HK-2 (cell line): ENCODE measurements around the gene EDA.
"Not testable (repeated sequence)": the region's sequence is repeated elsewhere in the genome, so short reads cannot be mapped to it uniquely, and the experiment has no call there.

Source experiments
- DNase-seq: peaks from one replicate; pipeline ENCODE4 v3.0.0-alpha.2; 2018; ENCODE audit not compliant: unreplicated experiment

Gene EDA

DNA sequence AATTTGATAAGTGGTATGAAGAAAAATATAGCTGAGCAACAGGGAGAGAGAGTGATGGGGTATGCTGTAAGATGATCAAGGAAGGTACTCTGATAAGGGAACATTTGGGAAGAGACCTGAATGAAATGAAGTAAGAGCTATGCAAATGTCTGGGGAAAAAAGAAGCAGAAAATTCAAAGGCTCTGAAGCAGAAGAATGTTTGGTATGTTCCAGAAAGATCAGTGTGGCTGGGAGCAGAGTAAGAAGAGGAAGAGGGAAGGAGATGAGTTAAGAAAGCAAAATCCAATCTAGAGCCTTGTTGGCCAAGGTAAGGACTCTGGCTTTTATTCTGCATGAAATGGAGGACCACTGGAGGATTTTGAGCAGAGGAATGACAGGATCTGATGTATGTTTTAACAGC is 343.8 kb downstream of the EDA start:
- no peak for DNase-seq

DNA sequence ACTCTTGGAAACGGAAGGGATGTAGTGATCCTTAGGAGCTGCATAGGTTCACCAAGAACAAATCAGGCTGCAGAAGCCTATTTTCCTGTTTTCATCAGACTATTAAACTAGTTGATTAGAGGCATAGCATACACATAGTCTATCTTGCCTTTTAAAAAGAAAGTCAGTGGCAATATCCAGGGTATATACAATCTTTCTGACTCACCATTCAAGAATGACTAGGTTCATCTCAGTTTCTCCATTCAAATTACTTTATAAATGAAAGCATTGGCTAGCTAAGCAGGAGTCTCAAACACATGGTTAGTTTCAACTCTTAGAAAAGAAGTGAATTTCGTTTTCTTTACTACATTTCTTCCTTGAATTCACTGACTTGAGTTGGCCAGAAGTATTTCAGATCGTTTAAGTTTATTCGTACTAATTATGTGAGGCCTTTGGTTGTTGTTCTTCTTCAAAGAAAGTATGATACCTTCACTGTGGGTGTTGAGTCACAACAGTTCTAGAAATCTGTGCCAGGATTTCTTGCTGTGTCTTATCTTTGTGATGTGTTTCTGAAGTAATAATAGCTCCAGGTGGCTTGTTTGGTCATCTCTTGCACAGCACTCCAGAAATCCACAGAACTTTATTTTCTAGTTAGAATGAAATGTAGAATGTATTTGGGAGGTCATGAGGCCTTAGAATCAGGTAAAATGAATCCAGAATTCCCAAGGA is 345.6 kb downstream of the EDA start:
- no peak for DNase-seq

DNA sequence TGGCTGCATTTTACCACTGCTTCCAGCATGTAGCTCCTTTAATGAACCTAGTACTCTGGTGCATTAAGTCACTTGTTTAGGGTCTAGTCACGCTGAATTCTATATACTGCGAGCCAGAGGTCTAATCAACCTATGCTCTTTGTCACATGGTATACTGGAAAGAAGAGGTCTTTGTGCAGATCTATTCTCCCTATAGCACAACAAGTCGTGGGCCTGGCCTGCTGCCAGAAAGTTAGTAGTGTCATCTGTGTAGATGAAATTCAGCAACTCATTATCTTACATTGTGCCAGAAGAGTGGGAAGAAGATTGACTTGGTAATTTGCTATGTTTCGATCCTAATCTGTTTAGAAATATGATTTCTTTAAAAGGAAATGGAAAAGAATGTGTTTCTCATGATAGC is 353.0 kb downstream of the EDA start:
- no peak for DNase-seq

DNA sequence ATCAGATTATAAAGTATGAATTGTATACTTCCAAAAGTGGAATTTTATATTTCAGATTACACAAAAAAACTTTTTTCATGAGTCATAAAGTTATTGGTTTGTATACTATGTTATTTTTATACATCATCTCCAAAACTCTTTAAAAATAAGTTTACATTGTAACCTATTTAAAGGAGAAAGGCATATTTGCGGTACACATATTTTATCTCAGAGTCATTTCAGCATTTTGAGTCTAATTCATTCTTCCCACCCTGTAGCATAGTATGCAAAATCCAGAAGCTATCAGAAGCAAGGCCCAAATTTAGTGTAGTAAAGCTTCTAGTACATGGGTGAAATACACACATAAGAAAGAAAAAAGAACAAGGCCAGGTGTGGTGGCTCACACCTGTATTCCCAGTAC is 353.5 kb downstream of the EDA start:
- DNase-seq = no peak

DNA sequence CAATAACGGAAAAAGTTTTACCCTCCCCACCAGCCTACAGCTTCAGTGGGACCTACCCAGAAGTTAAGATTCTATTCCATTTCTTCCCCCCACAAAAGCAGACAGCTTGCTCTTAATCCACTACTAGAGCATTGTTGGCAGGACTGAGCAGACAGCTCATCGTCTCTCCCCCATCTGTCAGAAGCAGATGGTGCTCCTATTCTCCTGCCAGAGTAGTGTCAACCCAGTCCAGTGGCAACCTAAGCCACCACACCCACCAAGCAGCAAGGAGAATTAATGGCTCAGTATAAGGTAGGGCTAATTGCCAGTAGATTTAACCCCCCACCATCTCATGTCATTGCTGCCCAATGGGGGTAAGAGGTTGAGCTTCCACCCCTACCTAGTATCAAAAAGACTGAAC is 371.8 kb downstream of the EDA start:
- no peak for DNase-seq

DNA sequence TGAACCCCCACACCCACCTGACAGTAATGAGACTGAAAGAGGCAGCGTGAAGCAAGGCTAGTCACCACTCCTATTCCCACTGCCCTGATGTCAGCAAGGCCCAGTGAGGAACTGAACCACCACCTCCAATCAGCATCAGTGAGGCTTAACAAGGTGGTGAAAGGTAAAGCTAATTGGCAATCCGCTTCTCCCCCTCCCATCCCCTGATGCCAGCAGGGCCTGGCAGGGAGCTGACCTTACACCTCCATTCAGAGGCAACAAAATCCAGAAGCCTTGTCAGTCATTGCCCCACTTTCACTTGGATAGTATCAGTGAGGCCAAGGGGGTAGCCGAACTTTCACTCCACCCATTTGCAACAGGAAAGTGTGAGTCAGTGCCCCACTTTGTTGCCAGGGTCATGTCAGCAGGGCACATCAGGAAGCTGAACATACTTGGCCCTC is 373.1 kb downstream of the EDA start:
- DNase-seq = no peak

DNA sequence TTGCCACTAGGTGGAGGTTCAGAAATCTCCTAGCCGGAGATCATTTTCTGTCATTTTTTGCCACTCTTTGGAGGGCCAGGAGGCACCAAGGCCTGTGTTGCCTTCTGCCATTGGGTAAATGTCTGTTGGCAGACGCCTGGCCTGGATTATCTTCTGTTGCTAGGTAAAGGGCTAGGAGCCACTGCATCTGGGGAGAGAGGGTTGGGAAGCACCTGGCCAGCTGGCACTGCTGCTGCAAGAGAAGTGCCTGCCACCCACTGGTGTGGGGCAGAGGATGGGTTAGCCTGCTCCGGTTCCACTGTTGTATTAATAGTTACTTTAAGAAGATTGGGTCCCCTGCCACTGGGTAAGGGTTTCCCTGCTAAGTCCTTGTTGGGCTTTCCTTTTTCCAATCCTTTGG is 375.8 kb downstream of the EDA start:
- DNase-seq = no peak

DNA sequence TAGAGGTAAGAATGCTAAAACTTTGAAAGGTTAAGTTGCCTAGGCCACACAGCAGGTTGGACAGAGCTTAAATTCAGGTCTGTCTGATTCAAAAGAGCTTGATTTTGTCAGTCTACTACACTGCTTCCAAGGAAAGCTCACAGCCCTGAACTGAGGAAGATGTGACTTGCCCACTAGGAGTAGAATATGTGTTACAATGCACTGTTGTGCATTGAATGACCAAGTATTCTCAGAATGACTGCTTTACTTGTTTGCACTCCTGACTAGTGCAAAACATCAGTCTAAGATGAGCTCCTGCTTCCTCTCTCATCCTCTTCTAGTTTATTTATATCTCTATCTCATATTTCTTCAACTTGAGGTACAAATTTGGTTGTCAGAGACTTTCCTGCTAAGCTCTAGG is 377.6 kb downstream of the EDA start:
- no peak for DNase-seq

DNA sequence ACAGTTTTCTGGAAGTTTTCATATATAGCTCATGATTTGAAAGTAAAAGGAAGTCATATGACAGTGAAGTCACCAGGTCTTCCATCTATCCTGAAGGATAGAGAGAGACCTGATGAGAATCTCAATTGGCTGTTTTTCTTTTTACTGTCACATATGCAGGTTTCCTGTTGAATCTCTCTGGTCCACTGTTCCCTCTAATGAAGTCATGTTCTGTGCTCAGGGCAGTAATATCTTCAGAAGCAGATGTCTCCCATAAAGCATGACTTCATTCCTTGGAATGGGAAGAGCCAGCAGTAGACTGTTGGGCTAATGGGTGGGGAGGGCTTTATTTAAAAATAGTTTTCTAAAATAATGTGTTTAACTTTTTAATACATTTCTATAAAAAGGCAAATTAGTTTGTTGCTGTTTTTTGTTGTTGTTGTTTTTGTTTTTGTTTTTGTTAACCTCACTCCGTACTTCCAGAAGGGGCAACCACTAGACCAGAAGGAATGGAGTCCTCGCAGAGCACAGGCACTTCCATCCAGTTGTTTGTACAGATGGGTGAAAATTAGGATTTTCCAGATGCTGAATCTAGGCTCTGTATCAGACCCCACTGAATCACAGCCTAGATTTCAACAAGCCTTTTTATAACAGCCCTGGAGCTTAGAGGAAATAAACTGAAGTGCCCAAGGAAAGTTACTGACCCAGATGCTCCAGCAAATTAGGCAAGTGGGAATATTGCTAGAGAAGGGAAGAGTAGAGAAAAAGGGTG is 379.6 kb downstream of the EDA start:
- DNase-seq = no peak

DNA sequence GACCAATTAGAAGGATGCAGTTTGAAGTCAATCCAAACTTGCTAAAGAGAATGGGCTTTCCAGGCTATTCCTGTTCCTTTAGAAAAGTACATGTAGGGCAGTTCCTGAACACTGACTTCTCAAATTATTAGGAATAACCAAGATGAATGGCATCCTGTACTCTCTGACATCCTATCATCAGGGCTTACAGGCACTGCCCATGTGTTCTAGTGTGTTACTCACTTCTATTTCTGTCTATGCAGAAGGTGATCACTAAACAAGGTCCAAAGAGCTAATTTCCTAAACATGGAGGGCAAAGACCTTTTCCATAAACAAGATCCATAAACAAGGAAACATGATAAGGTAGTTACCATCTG is 380.2 kb downstream of the EDA start:
- DNase-seq = no peak

DNA sequence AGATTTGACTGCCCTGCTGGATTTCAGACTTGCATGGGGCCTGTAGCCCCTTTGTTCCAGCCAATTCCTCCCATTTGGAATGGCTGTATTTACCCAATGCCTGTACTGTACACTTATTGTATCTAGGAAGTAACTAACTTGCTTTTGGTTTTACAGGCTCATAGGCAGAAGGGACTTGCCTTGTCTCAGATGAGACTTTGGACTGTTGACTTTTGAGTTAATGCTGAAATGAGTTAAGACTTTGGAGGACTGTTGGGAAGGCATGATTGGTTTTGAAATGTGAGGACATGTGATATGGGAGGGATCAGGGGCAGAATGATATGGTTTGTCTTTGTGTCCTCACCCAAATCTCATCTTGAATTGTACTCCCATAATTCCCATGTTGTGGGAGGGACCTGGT is 382.4 kb downstream of the EDA start:
- not testable (repeated sequence) for DNase-seq

DNA sequence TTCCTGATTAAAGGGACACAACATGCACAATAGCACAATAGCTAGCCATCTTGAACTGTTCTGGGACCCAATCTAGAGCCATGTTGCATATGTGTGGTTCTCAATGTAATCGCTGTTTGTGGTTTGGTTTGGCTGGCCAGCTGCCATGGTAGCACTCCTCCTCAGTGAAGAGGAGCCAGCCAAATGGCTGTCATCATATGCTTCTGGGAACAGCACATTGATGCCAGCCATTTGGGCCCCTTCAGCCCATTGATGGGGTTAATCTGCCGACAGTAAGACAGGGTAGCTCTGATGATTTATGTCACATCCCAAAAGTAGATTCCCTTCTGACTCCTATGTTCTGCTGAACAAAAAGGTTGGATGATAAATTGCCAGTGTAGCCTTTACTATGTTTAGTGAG is 385.4 kb downstream of the EDA start:
- no peak for DNase-seq

DNA sequence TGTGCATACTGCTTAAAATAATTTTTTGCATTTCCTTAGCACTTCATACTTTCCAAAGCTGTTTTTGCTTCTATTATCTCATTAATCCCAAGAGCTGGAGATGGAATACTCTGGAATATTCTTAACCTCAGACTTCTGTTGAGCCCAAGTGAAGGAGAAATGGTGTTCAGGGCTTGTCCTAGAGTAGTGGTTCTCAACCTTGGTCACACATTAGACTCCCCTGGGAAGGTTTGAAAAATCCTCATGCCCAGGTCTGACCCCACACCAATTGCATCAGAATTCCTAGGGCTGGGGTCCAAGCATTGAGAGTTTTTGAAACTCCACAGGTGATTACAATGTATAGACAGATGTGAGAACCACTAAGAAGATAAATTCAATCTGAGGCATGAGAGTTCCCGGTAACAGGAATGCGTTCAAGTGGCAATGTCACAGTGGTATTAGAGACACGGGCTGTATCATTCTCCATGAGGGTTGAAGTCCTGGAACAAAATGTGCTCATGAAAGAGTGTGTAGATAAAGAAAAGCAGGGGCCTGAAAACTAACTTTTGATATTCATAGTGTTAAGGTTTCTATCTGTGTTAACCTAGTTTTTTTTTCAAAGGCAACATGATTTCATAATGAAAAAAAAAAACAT is 385.9 kb downstream of the EDA start:
- DNase-seq = no peak

DNA sequence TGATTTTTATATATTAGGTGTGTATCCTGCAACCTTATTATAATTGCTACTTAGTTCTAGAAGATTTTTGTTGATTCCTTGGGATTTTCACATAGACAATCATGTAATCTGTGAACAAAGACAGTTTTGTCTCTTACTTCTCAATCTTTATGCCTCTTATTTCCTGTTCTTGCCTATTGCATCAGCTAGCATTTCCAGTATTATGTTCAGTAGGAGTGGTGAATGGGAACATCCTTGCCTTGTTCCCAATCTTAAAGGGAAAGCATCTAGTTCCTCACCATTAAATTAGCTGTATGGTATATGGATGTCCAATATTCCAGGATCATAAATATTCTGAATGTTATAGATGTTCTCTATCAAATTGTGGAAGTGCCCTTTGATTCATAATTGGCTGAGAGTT is 392.0 kb downstream of the EDA start:
- DNase-seq = no peak

DNA sequence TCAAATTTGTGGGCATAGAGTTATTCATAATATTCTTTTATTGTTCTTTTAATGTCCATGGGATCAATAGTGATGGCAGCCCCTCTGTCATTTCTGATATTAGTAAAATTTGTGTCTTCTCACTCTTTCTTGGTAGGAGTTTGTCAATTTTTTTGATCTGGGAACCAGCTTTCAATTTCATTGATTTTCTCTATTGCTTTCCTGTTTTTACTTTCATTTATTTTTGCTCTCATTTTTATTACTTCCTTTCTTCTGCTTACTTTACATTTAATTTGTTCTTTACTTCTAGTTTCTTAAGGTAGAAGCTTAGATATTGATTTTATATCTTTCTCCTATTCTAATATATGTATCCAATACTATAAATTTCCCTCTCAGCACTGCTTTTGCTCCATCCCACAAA is 393.1 kb downstream of the EDA start:
- no peak for DNase-seq

DNA sequence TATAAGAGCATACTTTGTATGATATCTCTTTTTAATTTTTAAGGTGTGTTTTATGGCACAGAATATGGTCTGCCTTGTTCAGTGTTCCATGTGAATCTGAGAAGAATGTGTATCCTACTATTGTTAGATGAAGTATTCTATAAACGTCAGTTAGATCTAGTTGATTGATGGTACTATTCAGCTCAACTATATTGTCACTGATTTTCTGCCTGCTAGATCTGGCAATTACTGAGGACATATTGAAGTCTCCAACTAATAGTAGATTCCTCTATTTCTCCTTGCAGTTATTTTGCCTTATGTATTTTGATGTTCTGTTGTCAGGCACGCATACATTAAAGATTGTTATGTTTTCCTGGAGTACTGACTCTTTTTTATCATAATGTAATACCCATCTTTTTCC is 394.1 kb downstream of the EDA start:
- DNase-seq = no peak

DNA sequence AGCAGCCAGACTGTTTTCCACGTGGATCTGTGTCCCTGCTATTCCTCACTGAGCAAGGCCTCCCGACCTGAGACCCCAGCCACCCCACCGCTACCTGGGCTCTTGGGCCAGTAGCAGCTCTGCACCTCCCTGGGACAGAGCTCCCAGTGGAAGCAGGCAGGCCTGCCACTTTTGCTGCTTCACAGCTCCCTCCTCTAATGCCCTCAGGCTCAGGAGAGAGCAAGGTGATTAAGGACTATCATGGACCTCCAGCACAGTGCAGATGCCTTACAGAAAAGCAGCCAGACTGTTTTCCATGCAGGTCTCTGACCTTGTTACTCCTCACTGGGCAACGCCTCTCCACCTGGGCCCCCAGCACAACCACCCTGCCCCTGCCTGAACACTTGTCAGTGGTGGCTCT is 396.8 kb downstream of the EDA start:
- no peak for DNase-seq

DNA sequence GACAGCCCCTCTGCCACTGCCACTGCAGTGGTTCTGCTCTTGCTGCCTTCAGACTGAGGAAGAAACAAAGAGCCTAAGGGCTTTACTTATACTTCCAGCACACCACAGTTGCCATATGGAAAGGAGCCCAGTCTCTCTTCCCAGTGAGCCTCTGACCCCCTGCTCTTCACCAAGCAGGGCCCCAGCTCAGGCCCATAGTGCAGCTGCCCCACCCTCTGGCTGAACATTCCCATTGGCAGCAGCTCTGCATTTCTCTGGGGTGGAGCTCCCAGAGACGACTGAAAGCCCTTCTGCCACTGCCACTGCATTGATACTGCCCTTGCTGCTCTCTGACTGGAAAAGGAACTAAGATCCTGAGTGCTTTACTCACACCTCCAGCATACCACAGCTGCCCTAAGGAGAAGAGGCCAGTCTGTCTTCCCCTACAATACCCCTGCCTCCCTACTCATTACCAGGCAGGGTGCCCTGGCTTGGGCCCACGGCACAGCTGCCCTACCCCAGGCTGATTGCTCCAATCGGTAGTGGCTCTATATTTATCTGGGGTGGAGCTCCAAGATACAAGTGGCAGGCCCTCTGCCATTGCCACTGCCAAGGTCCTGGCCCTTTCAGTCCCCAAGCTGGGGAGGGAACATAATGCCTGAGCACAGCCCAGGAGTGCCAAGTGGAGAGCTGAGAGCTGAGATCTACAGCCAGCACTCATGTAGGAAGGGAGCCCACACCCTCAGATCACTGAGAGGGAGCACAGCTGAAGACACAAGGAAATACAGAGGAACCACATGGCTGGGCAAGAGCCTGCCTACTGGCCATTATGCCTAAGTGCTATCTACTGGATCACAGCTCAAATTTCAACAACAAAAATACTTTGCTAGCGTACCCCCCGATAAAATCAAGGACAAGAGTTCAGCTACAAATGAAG is 397.8 kb downstream of the EDA start:
- no peak for DNase-seq

DNA sequence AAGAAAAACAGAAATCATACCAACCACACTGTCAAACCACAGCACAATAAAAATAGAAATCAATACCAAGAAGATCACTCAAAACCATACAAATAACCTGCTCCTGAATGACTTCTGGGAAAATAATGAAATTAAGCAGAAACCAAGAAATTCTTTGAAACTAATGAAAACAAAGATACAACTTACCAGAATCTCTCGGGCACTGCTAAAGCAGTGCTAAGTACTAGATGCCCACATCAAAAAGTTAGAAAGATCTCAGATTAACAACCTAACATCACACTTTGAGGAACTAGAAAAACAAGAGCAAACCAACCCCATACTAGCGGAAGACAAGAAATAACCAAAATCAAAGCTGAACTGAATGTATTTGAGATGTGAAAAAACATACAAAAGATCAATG is 400.6 kb downstream of the EDA start:
- DNase-seq = no peak

DNA sequence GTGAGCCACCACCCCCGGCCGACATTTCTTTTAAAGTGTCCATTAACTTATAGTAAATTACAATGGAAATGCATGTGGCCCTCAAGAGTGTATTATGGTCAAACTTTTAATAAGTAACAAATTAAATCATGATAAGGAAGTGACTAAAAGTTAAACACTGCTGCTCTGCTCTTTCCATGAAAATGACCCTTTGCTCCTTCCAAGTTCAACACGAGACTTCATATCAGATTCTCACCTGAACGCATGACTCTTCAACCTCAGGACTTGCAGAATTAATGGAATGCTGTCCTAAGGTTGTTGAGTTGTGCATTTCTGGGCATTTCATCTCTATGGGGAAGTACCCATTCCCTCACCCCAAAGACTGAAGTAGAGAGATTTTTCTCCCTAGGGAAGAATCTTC is 406.7 kb downstream of the EDA start:
- no peak for DNase-seq

DNA sequence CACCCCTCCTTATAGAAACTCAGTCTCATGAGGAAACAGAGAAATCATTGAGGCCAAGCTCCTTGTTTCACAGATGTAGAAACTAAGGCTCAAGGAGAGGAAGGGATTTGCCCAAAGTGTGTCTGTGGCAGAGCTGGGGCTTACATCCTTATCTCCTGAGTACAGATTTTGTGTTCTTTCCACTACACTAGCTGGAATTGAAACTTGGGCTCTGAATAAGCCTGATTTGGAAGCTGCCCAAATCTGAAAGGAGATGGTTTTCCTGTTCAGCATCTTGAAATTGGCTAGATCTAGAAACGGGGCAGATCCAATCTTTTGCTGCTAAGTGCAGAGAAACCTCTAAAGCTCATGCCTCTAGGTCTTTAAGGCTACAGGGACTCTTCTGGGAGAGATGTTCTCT is 409.6 kb downstream of the EDA start:
- DNase-seq = no peak
